ENCODE data around the gene CLDN34.

GRCh38 chrX:10010686-10011085, 43.5 kb downstream of the CLDN34 start:
- TF ChIP-seq CTCF (IDR thresholded peaks at IDR 0.05) (no peak), POLR2AphosphoS5 (IDR thresholded peaks at IDR 0.05) (no peak)
